HG03439 (cell line): ENCODE measurements around the gene NRIP3.
"Not testable (repeated sequence)": the region's sequence is repeated elsewhere in the genome, so short reads cannot be mapped to it uniquely, and the experiment has no call there.

Experiments
- ATAC-seq: cut with Tn5 transposase; IDR thresholded peaks from one replicate; pipeline ENCODE4 v1.9.1; 2021; ENCODE audit warnings: mild to moderate bottlenecking, moderate library complexity; ENCODE audit not compliant: unreplicated experiment

Gene NRIP3

GRCh38 chr11:8973121-8973520, 30.7 kb downstream of the NRIP3 start:
- ATAC-seq = no peak

GRCh38 chr11:8971924-8972316, 31.9 kb downstream of the NRIP3 start:
- no peak for ATAC-seq

- ATAC-seq = no peak
Measured at GRCh38 chr11:8971196-8971923, 32.4 kb downstream of the NRIP3 start.

- no peak for ATAC-seq
Measured at GRCh38 chr11:8967184-8967583, 36.6 kb downstream of the NRIP3 start.

GRCh38 chr11:8964324-8965320, 39.2 kb downstream of the NRIP3 start, which contains the start of gene TMEM9B:
TMEM9B (minus strand) TSS chr11:8964442; CDS start chr11:8964313, 129 bp downstream.
- peak; percentile 72 for ATAC-seq

- ATAC-seq = peak; percentile 66
Measured at GRCh38 chr11:8963569-8964323, 40.1 kb downstream of the NRIP3 start.

GRCh38 chr11:8962841-8963240, 41.0 kb downstream of the NRIP3 start:
- ATAC-seq = no peak

- ATAC-seq = no peak
Measured at GRCh38 chr11:8961401-8961800, 42.4 kb downstream of the NRIP3 start.

- no peak for ATAC-seq
Measured at GRCh38 chr11:8959546-8960166, 44.1 kb downstream of the NRIP3 start.

- no peak for ATAC-seq
Measured at GRCh38 chr11:8956860-8957259, 46.9 kb downstream of the NRIP3 start.

GRCh38 chr11:8948886-8949285, 54.9 kb downstream of the NRIP3 start:
- no peak for ATAC-seq

- no peak for ATAC-seq
Measured at GRCh38 chr11:8947230-8947943, 56.4 kb downstream of the NRIP3 start.

GRCh38 chr11:8942518-8943066, 61.2 kb downstream of the NRIP3 start, which contains the start of gene ASCL3:
ASCL3 (minus strand) TSS chr11:8943016; CDS start chr11:8938161, 4,855 bp downstream.
- ATAC-seq = no peak

- ATAC-seq = no peak
Measured at GRCh38 chr11:8941341-8942103, 62.3 kb downstream of the NRIP3 start.

- ATAC-seq = no peak
Measured at GRCh38 chr11:8937659-8938058, 66.1 kb downstream of the NRIP3 start.

- peak; percentile 75 for ATAC-seq
Measured at GRCh38 chr11:8937159-8937558, 66.6 kb downstream of the NRIP3 start.

- not testable (repeated sequence) for ATAC-seq
Measured at GRCh38 chr11:8935789-8936188, 68.0 kb downstream of the NRIP3 start.

GRCh38 chr11:8934742-8935488, 68.9 kb downstream of the NRIP3 start:
- no peak for ATAC-seq
